Kidney (tissue), 14 donors: ENCODE measurements around the gene FASLG. TPM values are rescaled to one million over a fixed set of nuclear protein-coding genes. Genes with fewer than 3 reads are reported as not detected.

ENCODE experiments used
- DNase-seq, 5 donors: peaks; one replicate each; pipeline ENCODE4 v3.0.0-alpha.2; 2013 to 2020
- FAIRE-seq: peaks from 2 replicates; lab custom pipeline; 2012; peaks lifted over from hg19 to GRCh38; lab: Jason Lieb, UNC
- H3K27ac ChIP-seq, 2 donors: one replicate each; pipeline ENCODE4 v1.7.0; 2013; ENCODE audit warnings: low read depth in 2 of 2, low read length in 2 of 2, inconsistent platforms in 1 of 2
- H3K27me3 ChIP-seq: one replicate; pipeline ENCODE4 v1.7.1; 2013; ENCODE audit warnings: low read length, inconsistent platforms; ENCODE audit not compliant: control insufficient read depth, insufficient read depth
- H3K36me3 ChIP-seq, 3 donors: one replicate each; pipeline versions ENCODE4 v1.7.0 to v1.7.1; 2013; ENCODE audit warnings: low read length in 3 of 3, control low read depth in 1 of 3, inconsistent platforms in 1 of 3; ENCODE audit not compliant: insufficient read depth in 3 of 3, control insufficient read depth in 2 of 3
- H3K4me1 ChIP-seq, 3 donors: one replicate each; pipeline versions ENCODE4 v1.7.0 to v1.7.1; 2013; ENCODE audit warnings: low read length in 3 of 3, inconsistent platforms in 1 of 3, low read depth in 1 of 3; ENCODE audit not compliant: control insufficient read depth in 2 of 3, insufficient read depth in 2 of 3
- H3K4me3 ChIP-seq, 3 donors: one replicate each; pipeline versions ENCODE4 v1.7.0 to v1.8.1; 2013; ENCODE audit warnings: low read length in 3 of 3, control low read depth in 1 of 3, inconsistent platforms in 1 of 3
- H3K9ac ChIP-seq, 3 donors: one replicate each; pipeline versions ENCODE4 v1.7.0 to v1.7.1; 2013; ENCODE audit warnings: low read length in 3 of 3, control low read depth in 1 of 3, inconsistent platforms in 1 of 3
- H3K9me3 ChIP-seq, 3 donors: one replicate each; pipeline versions ENCODE4 v1.7.0 to v1.7.1; 2013; ENCODE audit warnings: low read length in 3 of 3, control low read depth in 1 of 3, inconsistent platforms in 1 of 3; ENCODE audit not compliant: control insufficient read depth in 2 of 3, insufficient read depth in 1 of 3
- CTCF ChIP-seq: IDR thresholded peaks from 3 replicates; pipeline ENCODE4 v1.5.1; 2012; ENCODE audit warnings: mild to moderate bottlenecking, moderate library complexity, borderline replicate concordance; ENCODE audit not compliant: insufficient read depth; ENCODE audit errors: extremely low read depth
- intact Hi-C: fragments of 100-400 bp; cut with DNase I; formaldehyde crosslinking; loops from one replicate; pipeline ENCODE4 v1.11.1; 2022
- polyA plus RNA-seq: library from polyadenylated mRNA; stranded (reverse); fragments of 350-450 nt; fragmentation: Illumina TruSeq; extraction: RNeasy Lipid Tissue Mini Kit (QIAGEN cat#74804); gene quantifications from one replicate; pipeline ENCODE4 v1.2.3, GENCODE V29; 2014; ENCODE audit warnings: low read depth, low replicate concordance; ENCODE audit not compliant: insufficient read depth
- total RNA-seq: library from RNA; stranded (reverse); fragmentation: NEBNext Ultra II Directional; extraction: Animal tissue kit (Norgen Biotek cat#: 25700); gene quantifications from one replicate; pipeline ENCODE4 v1.2.1, GENCODE V29; 2021
- donor health status: control.
- donor health status: control.
- donor health status: control.
- donor health status: control.
- donor health status: control.
- donor health status: DM: yes; HTN: yes; CAD: no.
- donor health status: Normal renal cell carcinoma (clear cell type).

FASLG gene
- total and polyA plus RNA-seq, 2 donors from 2014 or later, result 0.50 TPM; not detected in 1

- Histone ChIP-seq H3K4me3 (no peak overlapping the region), H3K4me1 (no peaks in the 10 kb centered on the region), H3K27me3 (no peaks in the 10 kb centered on the region), H3K27ac (no peak overlapping the region), H3K9ac (no peak overlapping the region), H3K9me3 (peaks cover 0 to under 1% (median 0%) of the 10 kb centered on the region in 3 donors), H3K36me3 (no peaks in the 10 kb centered on the region)
- DNase-seq, result no peak
- no peak for TF ChIP-seq CTCF
- intact Hi-C loops, result no loop called here
- no peak for FAIRE-seq
These were observed 20.3 kb downstream of the FASLG start for GRCh38 chr1:172679000-172679772.

GRCh38 chr1:172680244-172680643 lies 21.3 kb downstream of the FASLG start:
- peaks cover 0 to 3% (median 0%) of the 10 kb centered on the region in 3 donors for H3K9me3 ChIP-seq
- intact Hi-C loops, result no loop called here
- H3K27ac ChIP-seq, result no peak overlapping the region
- no peak overlapping the region for H3K9ac ChIP-seq
- H3K4me1 ChIP-seq, result no peaks in the 10 kb centered on the region
- no peaks in the 10 kb centered on the region for H3K36me3 ChIP-seq
- no peaks in the 10 kb centered on the region for H3K27me3 ChIP-seq
- FAIRE-seq, result no peak
- H3K4me3 ChIP-seq, result no peak overlapping the region
- no peak for DNase-seq
- TF ChIP-seq CTCF, result no peak

GRCh38 chr1:172680733-172681275 lies 21.9 kb downstream of the FASLG start:
- H3K4me3 ChIP-seq, result no peak overlapping the region
- H3K9me3 ChIP-seq, result peaks cover 0 to 3% (median 0%) of the 10 kb centered on the region in 3 donors
- H3K36me3 ChIP-seq, result no peaks in the 10 kb centered on the region
- no peaks in the 10 kb centered on the region for H3K4me1 ChIP-seq
- H3K9ac ChIP-seq, result no peak overlapping the region
- intact Hi-C loops, result no loop called here
- FAIRE-seq, result no peak
- TF ChIP-seq CTCF, result no peak
- H3K27me3 ChIP-seq, result no peaks in the 10 kb centered on the region
- no peak for DNase-seq
- H3K27ac ChIP-seq, result no peak overlapping the region
